Renal cortex interstitium (tissue), 11 donors: ENCODE data around the gene NCK2. TPM values are rescaled to one million over a fixed set of nuclear protein-coding genes. Genes with fewer than 3 reads are reported as not detected.

Source experiments
- DNase-seq, 11 donors: peaks; one replicate each; pipeline ENCODE4 v3.0.0-alpha.2; 2013; ENCODE audit warnings: low read depth in 9 of 11, low spot score in 4 of 11; ENCODE audit errors: extremely low read depth in 1 of 11
- polyA plus RNA-seq, 3 donors: library from polyadenylated mRNA; unstranded; fragments of 120-200 nt; gene quantifications; one replicate each; pipeline ENCODE4 v1.2.1, GENCODE V29; 2013; ENCODE audit not compliant: insufficient read length in 3 of 3

NCK2 gene
- polyA plus RNA-seq, 3 donors: 62.9 to 81.7 (median 64.3) TPM

DNA sequence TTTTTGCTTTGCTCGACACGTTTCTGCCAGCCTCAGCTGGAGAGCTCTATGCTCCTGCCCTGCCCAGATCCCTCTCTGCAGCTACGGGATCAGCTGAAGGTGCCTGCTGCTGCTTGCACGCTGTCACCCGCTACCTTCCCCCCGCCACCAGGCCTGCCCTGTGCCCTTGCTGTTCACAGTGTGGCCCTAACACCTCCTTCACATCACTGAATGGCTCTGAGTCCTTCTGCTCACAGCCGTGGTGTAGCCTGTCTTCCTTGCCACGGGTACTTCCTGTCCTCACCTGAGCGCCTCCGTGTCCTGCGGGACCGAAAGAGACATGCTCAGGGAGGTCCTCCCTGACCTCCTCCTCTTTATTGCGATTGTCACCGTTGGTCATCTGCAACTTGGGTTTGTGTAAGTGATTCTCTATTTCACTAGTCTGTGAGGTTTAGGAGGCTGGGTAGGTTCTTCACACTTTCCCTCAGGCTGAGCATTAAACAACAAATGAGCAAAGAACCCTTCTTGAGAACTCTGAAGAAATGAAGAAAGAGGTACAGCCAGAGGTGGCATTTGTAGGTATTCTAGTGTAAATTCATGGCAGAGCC, 127.5 kb downstream of the NCK2 start:
- DNase-seq: no peak

DNA sequence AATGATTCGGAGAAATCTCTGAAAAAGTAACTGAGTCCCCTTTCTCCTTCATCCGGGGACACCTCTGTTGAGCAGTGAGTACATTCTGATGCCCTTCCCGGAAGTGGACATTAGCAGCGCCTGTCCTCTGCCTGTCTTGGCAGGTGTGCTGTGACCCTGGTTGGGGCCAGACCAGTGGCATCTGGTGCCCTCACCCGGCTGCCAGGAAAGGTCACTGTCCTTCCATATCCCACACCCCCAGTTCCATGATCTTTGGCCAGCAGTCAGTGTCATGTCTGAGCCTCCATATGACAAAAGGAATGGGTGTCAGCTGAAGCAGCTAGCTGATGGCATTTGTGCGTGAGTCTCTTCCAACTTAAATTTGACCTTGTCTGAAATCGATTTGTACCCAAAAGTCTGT, 128.1 kb downstream of the NCK2 start:
- DNase-seq: no peak

DNA sequence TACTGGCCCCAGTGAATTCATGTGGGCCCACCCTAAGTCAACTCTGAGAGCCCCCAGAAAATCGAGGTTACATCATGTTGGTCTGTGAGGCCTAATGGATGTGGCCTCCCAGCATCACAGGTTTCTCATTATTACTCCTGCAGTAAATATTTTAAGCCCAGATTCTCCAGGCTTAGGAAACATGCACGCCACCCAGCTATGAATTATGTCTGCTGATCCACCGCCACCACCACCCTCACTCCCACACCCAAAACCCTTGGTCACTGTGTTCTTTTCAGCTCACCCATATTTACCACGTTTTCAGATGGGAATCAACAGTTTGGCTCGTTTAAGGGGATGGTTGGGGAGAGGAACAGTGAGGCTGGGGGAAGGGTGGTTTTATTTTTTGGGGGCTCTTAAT, 128.6 kb downstream of the NCK2 start:
- DNase-seq: no peak

DNA sequence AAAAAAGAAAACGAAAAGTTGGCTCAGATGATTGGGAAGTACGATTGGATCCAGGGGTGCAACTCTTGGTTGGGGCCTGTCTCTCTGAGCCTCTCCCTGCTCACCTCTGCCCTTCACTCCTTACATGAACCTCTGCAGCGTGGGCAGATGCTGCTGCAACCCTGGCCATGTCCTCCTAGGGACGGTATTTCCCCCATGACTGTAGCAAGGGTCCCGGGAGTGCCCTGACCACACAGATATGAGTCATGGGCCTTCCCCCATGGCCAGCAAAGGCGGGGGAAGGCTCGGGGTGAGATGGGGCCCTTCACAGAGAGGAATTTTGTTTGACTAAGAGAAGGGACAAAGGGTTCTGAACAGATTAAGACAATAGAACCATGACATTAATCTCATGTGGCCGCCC, 129.0 kb downstream of the NCK2 start:
- no peak for DNase-seq

DNA sequence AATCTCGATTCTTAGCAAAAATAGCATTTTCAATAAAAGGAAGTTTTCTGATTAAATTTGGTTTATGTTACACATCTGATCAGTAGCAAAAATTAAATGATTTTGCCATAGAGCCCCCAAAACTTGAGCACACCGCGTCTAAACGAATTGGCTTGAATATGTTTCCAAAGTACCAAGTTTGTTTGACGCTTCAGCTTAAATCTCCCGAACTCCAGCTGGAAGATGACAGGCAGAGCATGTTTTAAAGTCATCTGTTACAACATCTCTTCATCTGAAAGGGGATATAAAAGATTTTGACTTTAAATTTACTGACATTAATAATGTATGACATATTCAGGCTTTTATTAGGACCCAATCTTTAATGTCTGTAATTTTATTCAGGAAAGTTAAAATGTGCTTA, 129.8 kb downstream of the NCK2 start:
- DNase-seq: no peak

DNA sequence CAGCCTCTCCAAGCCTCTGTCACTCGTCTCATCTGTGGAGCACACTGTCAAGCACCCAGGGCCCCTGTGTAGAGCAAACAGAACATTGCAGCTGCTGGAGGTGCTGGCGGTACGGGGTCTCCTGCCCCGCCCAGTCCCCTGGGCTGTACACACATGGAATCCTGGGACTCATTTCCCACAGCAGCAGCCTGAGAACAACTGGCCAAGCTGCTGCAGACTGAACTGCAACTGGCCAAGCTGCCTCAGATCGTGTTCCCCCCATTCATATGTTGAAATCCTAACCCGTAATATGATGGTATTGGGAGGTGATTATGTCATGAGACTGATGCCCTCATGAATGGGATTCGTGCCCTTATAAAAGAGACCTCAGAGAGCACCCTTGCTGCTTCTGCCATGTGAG, 130.5 kb downstream of the NCK2 start:
- DNase-seq: no peak

DNA sequence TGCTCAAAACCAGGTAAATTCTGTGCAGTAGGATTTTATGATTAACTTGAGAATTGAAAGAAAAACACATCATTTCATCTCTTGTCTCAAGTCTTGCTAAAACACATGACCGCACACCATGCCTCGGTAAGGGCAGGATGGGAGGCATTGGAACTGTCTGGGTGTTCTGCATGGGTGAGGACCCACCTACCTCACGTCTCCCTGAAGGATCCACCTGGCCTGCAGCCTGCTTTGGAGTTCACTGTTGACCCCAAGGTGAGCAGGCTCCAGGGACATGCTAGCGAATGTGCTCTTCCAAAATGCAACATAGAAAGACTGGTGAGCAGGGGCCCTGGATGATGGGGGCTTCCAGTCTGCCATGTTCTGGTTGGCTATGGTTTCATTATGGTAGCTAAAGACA, 131.5 kb downstream of the NCK2 start:
- DNase-seq: no peak

DNA sequence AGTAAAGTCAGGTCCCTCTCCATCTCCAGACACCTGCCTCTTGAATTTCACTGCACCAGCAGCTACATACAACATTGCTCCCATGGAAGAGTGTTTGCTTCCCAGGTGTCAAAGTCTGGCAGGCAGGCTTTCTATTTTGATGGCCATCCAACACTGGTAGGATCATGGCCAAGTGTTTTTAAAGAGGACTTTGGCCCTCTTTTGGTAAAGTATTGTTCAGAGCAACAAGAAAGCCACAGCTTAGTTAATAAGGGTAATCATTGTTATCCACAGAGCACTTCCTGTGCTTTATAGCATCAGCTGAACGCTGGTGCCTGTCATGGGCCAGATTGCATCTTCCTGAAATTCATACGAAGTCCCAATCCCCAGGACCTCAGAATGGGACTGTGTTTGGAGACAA, 133.2 kb downstream of the NCK2 start:
- no peak for DNase-seq

DNA sequence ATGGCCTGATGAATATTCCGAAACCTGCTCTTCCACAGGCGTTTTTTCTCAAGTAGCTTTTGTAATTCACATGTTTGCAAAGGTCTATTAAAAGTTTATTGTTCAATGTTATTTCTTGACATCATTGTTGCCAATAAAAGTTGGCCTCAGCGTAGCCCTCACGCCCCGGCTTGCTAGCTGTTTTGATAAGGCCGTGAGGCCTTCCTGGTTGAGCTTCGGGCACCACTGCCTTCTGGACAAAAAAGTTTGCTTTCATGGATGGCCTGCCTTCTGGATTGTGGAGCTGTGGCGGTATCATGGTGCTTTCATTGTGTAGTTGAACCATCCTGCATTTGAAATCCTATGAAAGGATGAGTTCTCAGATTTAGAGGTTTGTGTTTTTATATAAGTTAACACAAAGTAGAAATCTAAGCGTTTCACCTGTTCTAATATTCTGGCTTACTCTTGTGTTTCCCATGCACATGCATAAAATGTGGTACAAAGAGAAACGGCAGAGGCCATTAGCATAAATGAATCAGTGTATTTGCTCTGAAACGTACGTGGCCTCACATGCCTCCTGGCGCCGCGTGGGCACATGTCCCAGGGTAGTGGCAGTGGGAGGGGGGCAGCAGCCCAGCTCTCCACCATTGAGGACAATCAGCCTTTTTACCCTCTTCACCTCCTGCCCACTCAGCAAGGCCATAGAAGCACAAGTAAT, 134.5 kb downstream of the NCK2 start:
- DNase-seq: no peak

DNA sequence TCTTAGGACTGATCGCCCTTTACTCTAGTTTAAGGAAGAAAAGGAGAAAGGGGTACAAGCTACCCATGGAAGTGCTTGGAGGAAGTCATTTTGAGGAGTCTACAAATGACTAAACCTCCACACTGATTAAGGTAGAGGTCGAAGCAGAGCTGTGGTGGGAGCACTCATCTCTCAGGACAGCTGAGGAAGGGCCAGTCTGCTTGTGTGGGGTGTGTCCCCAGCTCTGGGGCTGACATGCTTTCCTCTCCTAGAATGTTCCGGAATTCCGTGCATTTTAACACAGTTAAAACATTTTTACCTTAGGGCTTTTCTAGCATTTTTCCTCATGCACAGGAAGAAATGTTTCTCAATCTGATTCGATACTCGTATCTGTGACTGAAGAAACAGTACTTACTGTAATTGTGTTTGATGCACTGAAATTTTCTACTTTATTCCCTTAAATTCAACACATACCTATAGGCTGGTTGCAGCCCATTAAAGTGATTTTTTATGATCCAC, 135.1 kb downstream of the NCK2 start:
- no peak for DNase-seq

DNA sequence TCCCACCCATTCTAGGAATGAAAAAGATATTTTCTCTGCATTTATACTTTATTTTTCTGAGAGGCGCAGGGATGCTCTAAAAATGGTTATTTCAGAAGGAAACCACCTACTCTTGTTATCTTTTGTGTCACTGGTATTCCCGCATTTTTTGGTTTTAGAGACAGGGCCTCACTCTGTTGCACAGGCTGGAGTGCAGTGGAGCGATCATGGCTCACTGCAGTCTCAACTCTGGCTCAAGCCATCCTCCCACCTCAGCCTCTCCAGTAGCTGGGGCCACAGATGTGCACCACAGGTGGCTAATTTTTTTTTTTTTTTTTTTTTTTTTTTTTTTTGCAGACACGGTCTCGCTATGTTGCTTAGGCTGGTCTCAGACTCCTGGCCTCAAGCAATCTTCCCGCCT, 135.9 kb downstream of the NCK2 start:
- no peak for DNase-seq

DNA sequence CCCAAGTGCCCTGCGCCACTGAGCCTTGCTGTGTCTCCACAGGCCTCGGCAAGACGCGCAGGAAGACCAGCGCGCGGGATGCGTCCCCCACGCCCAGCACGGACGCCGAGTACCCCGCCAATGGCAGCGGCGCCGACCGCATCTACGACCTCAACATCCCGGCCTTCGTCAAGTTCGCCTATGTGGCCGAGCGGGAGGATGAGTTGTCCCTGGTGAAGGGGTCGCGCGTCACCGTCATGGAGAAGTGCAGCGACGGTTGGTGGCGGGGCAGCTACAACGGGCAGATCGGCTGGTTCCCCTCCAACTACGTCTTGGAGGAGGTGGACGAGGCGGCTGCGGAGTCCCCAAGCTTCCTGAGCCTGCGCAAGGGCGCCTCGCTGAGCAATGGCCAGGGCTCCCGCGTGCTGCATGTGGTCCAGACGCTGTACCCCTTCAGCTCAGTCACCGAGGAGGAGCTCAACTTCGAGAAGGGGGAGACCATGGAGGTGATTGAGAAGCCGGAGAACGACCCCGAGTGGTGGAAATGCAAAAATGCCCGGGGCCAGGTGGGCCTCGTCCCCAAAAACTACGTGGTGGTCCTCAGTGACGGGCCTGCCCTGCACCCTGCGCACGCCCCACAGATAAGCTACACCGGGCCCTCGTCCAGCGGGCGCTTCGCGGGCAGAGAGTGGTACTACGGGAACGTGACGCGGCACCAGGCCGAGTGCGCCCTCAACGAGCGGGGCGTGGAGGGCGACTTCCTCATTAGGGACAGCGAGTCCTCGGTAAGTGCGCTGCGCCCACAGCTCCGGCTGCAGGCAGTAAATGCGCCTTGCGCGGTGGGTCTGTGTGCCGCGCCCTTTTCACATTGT, 136.8 kb downstream of the NCK2 start:
- no peak for DNase-seq

DNA sequence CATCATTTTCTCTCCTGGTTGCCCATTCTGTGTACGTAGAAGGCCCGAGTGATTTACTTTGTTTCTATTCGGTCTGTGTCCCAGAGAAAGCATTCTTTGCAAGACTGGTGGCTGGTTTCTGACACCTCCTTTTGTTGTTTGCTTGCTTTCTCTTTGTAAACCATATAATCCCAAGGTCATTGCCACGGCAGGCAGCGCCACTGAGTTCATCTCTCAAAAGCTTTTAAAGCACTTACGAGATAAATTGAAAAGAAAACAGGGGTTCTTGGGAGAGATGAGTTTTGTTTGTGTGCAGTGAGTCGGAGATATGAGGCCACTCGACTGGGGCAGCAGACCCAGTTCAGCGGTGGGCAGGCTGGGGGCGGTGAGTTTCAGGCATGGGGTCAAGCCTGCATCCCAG, 137.6 kb downstream of the NCK2 start:
- DNase-seq: no peak

DNA sequence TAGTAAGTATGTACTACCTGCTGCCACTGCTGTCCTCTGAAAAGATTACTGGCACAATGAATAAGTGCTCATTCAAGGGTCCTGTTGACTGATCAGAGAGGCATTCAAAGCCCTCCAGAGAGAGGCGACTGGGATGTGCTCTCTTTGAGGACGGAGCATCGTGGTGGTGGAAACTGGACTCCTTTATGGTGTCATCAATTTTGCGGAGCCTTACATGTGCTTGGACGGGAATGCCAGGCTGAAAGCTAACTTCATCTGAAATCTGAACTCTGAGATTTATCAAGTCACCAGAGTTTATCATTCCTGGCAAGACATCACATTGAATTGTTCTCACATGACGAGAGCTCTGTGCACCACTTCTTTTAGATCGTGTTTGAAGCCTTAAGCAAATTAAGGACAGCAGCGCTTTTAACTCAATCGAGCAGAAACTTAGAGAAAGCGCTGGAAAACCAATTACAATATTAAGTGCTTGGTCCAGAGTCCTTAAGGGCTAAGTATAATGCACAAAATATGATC, 138.3 kb downstream of the NCK2 start:
- no peak for DNase-seq

DNA sequence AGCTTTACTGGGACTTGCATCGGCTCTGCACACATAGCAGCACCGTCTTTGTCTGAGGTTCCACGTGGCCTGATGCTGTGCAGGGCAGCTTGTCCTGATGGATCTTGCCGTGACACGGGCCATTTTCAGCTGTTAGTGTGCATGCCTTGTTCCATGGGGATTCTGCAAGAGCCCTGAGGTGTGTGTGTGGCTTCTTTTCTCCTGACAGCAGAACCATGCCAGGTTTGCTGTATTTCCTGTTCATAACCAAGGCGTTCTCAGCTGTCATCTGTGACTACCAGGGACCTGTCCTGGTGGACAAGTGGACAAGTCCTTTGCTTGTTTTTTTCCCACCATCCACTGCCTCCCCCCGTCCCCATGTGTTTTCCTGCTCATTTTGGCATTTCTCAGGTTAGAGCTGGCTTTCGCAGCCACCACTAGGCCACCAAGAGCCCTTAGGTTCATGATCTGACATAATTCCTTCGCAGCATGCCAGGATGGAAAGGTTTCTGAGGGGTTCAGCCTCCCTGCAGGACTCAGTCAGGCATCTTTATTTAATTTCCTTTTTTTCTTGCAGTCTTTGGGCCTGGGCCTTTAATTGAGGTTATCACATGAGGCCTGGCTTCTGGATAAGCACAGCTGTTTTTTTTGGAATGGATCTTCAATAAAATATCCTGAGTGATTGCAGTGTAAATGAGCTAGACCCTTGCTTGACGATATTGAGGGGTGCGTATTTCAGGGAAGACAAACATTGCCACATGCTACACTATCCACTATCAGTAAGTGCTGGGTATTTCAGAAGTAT, 139.4 kb downstream of the NCK2 start:
- no peak for DNase-seq

DNA sequence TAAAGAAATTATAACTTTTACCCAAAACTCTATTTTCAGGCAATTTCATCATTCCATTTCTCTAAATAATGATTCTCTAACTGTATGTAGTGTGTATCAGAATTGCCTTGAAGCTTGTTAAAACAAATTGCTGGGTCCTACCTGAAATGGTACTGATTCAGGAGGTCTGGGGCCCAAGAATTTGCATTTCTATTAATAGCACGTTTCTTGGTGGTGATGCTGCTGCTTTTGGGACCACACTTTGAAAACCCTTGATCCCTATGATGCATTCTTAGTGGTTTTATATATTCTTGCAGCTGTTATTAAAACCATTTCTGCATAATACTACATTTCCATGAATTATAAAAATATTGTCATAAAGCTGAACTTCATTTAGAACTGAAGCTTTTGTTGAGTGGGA, 140.7 kb downstream of the NCK2 start:
- no peak for DNase-seq

DNA sequence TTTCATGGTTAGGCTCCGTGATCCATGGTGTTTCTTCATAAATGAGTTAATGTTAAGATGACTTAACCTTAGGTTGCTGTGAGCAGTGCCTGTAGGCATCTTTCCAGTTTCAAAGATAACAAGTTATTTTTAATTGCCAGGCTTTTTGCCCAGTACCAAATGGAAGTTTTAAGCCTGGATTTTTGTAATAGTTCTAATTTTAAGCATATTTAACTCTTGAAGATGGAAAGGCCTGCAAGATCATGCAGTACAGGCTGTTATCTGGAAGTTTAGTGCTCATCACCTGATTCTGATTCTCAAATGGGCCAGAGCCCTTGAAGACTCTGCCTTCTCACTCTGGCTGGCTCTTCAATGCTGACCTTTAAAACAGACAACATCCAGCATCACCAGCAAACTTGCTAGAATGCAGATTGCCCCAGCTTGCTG, 141.3 kb downstream of the NCK2 start:
- DNase-seq: no peak

DNA sequence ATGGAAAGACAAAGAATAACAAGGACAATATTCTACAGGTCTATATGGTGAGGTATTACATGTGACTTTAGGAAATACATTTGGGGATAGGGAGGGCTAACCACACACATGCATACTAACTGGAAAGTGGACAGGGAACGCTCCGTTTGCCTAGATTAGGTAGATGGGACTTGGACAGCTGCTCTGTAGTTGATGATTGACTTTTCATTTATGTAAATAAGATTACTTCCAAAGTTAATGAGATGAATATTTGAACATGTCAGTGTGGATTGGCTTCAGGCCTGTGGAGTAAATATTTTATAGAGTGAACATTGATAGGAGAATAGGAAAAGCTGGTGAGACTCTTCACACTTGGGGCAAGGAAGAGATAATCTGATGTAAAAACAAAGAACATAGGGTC, 142.0 kb downstream of the NCK2 start:
- no peak for DNase-seq

DNA sequence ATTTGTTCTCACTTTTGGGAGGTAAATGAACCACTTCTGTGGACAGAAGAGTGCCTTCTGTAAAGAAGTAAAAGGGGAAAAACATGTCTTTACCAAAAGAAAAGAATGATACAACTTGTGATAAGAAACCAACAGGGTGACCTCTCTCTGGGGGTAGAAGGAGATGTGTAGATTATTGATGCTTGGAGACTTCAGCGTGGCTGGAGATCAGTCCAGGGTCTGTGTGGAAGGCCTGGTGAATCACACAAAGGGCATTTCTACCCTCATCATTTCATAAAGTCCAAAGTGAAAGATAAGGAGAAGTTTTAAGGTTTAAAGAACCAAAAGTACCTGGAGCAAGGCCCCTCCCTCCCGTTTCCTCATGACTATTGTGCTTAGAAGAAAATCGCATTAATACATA, 142.5 kb downstream of the NCK2 start:
- DNase-seq: no peak
